DND-41 (cell line): ENCODE measurements around the gene RALGPS2.

Experiments used
- ATAC-seq: fragments of 200-7000 bp; cut with Tn5 transposase; 3 replicates; pipeline ENCODE4 v1.9.1; 2021; ENCODE audit warnings: low read depth; ENCODE audit not compliant: insufficient read depth
- DNase-seq: peaks from one replicate; pipeline ENCODE4 v3.0.0-alpha.2; 2020
- H2AFZ ChIP-seq: 2 replicates; pipeline ENCODE4 v1.6.0; 2012; ENCODE audit warnings: low read depth, low read length
- H3K27ac ChIP-seq: 2 replicates; pipeline ENCODE4 v1.5.1; 2012; ENCODE audit warnings: low read length, inconsistent platforms
- H3K27me3 ChIP-seq: fragments of 200-600 bp; sonication (generic); 2 replicates; pipeline ENCODE4 v1.6.0; 2012; ENCODE audit warnings: low read length, mild to moderate bottlenecking, inconsistent platforms; ENCODE audit not compliant: insufficient read depth, poor library complexity
- H3K36me3 ChIP-seq: 2 replicates; pipeline ENCODE4 v1.5.1; 2012; ENCODE audit warnings: low read length, inconsistent platforms; ENCODE audit not compliant: insufficient read depth
- H3K4me1 ChIP-seq: 2 replicates; pipeline ENCODE4 v1.5.1; 2012; ENCODE audit warnings: mild to moderate bottlenecking, low read length; ENCODE audit not compliant: insufficient read depth
- H3K4me2 ChIP-seq: 2 replicates; pipeline ENCODE4 v1.6.0; 2012; ENCODE audit warnings: mild to moderate bottlenecking, moderate library complexity, low read length, inconsistent platforms; ENCODE audit not compliant: insufficient read depth
- H3K4me3 ChIP-seq, 2 experiments: fragments of 200-600 bp in 1 of 2; shearing (Covaris generic) in 1 of 2; 2 replicates each; pipeline ENCODE4 v1.5.1; 2012 to 2016; ENCODE audit warnings: inconsistent platforms in 2 of 2, low read length in 2 of 2, mild to moderate bottlenecking in 2 of 2, low read depth in 1 of 2, moderate library complexity in 1 of 2
- H3K79me2 ChIP-seq: 2 replicates; pipeline ENCODE4 v1.6.0; 2012; ENCODE audit warnings: low read length, inconsistent platforms; ENCODE audit not compliant: insufficient read depth
- H3K9ac ChIP-seq: 2 replicates; pipeline ENCODE4 v1.6.0; 2012; ENCODE audit warnings: low read depth, mild to moderate bottlenecking, inconsistent platforms, low read length, moderate library complexity
- H3K9me3 ChIP-seq: 2 replicates; pipeline ENCODE4 v1.5.1; 2012; ENCODE audit warnings: low read length, moderate library complexity, mild to moderate bottlenecking, inconsistent platforms; ENCODE audit not compliant: insufficient read depth, severe bottlenecking
- H4K20me1 ChIP-seq: 2 replicates; pipeline ENCODE4 v1.6.0; 2012; ENCODE audit warnings: low read length; ENCODE audit not compliant: insufficient read depth
- CTCF ChIP-seq: IDR thresholded peaks from 2 replicates; pipeline ENCODE4 v1.5.1; 2012; ENCODE audit warnings: borderline replicate concordance, low read length, moderate library complexity, mild to moderate bottlenecking; ENCODE audit not compliant: poor library complexity, severe bottlenecking; ENCODE audit errors: extremely low read depth
- EZH2 ChIP-seq: IDR thresholded peaks from 3 replicates; pipeline ENCODE4 v1.6.1; 2012; ENCODE audit warnings: borderline replicate concordance, low read depth, mild to moderate bottlenecking, moderate library complexity, low read length, inconsistent platforms; ENCODE audit not compliant: severe bottlenecking

RALGPS2 gene

GRCh38 chr1:178933709-178934490, 208.9 kb downstream of the RALGPS2 start:
- Histone ChIP-seq H3K9ac (no peak overlapping the region), H3K79me2 (no peaks in the 10 kb centered on the region), H3K36me3 (no peaks in the 10 kb centered on the region), H3K4me2 (no peak overlapping the region), H3K4me1 (no peaks in the 10 kb centered on the region), H2AFZ (no peak overlapping the region), H4K20me1 (no peaks in the 10 kb centered on the region), H3K9me3 (no peaks in the 10 kb centered on the region), H3K27me3 (no peaks in the 10 kb centered on the region), H3K4me3 (no peak overlapping the region), H3K27ac (no peak overlapping the region)
- TF ChIP-seq CTCF, result no peak
- no peak for TF ChIP-seq EZH2
- ATAC-seq, result no peak
- no peak for DNase-seq

- H3K27ac ChIP-seq, result no peak overlapping the region
- no peak overlapping the region for H3K4me3 ChIP-seq
- H2AFZ ChIP-seq, result no peak overlapping the region
- no peak overlapping the region for H3K4me2 ChIP-seq
- H3K4me1 ChIP-seq, result no peaks in the 10 kb centered on the region
- ATAC-seq, result no peak
- no peak for TF ChIP-seq EZH2
- no peak for TF ChIP-seq CTCF
- H3K9ac ChIP-seq, result no peak overlapping the region
- no peaks in the 10 kb centered on the region for H3K79me2 ChIP-seq
- H3K9me3 ChIP-seq, result no peaks in the 10 kb centered on the region
- H3K36me3 ChIP-seq, result no peaks in the 10 kb centered on the region
- H4K20me1 ChIP-seq, result no peaks in the 10 kb centered on the region
- no peaks in the 10 kb centered on the region for H3K27me3 ChIP-seq
- no peak for DNase-seq
Measured at GRCh38 chr1:178934546-178934945, 209.5 kb downstream of the RALGPS2 start.

- Histone ChIP-seq H4K20me1 (no peaks in the 10 kb centered on the region), H3K27ac (no peak overlapping the region), H3K4me2 (no peak overlapping the region), H3K4me3 (no peak overlapping the region), H3K27me3 (no peaks in the 10 kb centered on the region), H3K9ac (no peak overlapping the region), H2AFZ (no peak overlapping the region), H3K36me3 (no peaks in the 10 kb centered on the region), H3K4me1 (no peaks in the 10 kb centered on the region), H3K79me2 (no peaks in the 10 kb centered on the region), H3K9me3 (no peaks in the 10 kb centered on the region)
- ATAC-seq (no peak), DNase-seq (no peak)
- no peak for TF ChIP-seq EZH2
- no peak for TF ChIP-seq CTCF
Measured at GRCh38 chr1:178935610-178936009, 210.6 kb downstream of the RALGPS2 start.
